Stimulated activated CD8-positive, alpha-beta memory T cell treated with anti-CD3 and anti-CD28 coated beads, Interleukin-7, amount 100 ng/mL, for 24 hours (primary cell): Measurements from ENCODE around the gene NDUFA12.
"Not testable (repeated sequence)": the region's sequence is repeated elsewhere in the genome, so short reads cannot be mapped to it uniquely, and the experiment has no call there.

Source experiments
- DNase-seq: peaks from one replicate; pipeline ENCODE4 v3.0.0-alpha.2; 2020; ENCODE audit warnings: low read depth

Gene NDUFA12

GRCh38 chr12:95003213-95003920, at the start of gene NDUFA12:
Gene NDUFA12 (minus strand): TSS chr12:95003697. CDS start chr12:95003680, 17 bp downstream.
- DNase-seq: peak; percentile 90

GRCh38 chr12:95051241-95051640, 47.7 kb upstream of the NDUFA12 start:
- DNase-seq: no peak

GRCh38 chr12:95037906-95038305, 34.4 kb upstream of the NDUFA12 start:
- DNase-seq: no peak

GRCh38 chr12:95034750-95035149, 31.3 kb upstream of the NDUFA12 start:
- no peak for DNase-seq

- DNase-seq: no peak
Measured at GRCh38 chr12:95022477-95022876, 19.0 kb upstream of the NDUFA12 start.

- DNase-seq: no peak
Measured at GRCh38 chr12:95017482-95017881, 14.0 kb upstream of the NDUFA12 start.

- DNase-seq: no peak
Measured at GRCh38 chr12:95016120-95016519, 12.6 kb upstream of the NDUFA12 start.

- no peak for DNase-seq
Measured at GRCh38 chr12:95014554-95014953, 11.1 kb upstream of the NDUFA12 start.

- DNase-seq: no peak
Measured at GRCh38 chr12:95006206-95006605, 2.7 kb upstream of the NDUFA12 start.

- DNase-seq: no peak
Measured at GRCh38 chr12:95004610-95005009, 1.1 kb upstream of the NDUFA12 start.

GRCh38 chr12:95003921-95004272, 400 bp upstream of the NDUFA12 start:
- DNase-seq: no peak

- DNase-seq: no peak
Measured at GRCh38 chr12:95002754-95003153, 743 bp downstream of the NDUFA12 start.

GRCh38 chr12:94998326-94998725, 5.2 kb downstream of the NDUFA12 start:
- DNase-seq: no peak

- no peak for DNase-seq
Measured at GRCh38 chr12:94997726-94998125, 5.8 kb downstream of the NDUFA12 start.

- no peak for DNase-seq
Measured at GRCh38 chr12:94997061-94997460, 6.4 kb downstream of the NDUFA12 start.

GRCh38 chr12:94994312-94994711, 9.2 kb downstream of the NDUFA12 start:
- no peak for DNase-seq

- DNase-seq: not testable (repeated sequence)
Measured at GRCh38 chr12:94993855-94994254, 9.6 kb downstream of the NDUFA12 start.

- DNase-seq: no peak
Measured at GRCh38 chr12:94990222-94990621, 13.3 kb downstream of the NDUFA12 start.

- no peak for DNase-seq
Measured at GRCh38 chr12:94988471-94988870, 15.0 kb downstream of the NDUFA12 start.

GRCh38 chr12:94987801-94988200, 15.7 kb downstream of the NDUFA12 start:
- no peak for DNase-seq

GRCh38 chr12:94987076-94987669, 16.3 kb downstream of the NDUFA12 start:
- no peak for DNase-seq

- DNase-seq: not testable (repeated sequence)
Measured at GRCh38 chr12:94985099-94985498, 18.4 kb downstream of the NDUFA12 start.

- no peak for DNase-seq
Measured at GRCh38 chr12:94983321-94983720, 20.2 kb downstream of the NDUFA12 start.

GRCh38 chr12:94982456-94982855, 21.0 kb downstream of the NDUFA12 start:
- DNase-seq: no peak
